ENCODE data around the gene PRADC1. TPM values are rescaled to one million over a fixed set of nuclear protein-coding genes. Genes with fewer than 3 reads are reported as not detected.
"Not testable (repeated sequence)": the region's sequence is repeated elsewhere in the genome, so short reads cannot be mapped to it uniquely, and the experiment has no call there.

The PRADC1 gene
- total RNA-seq, 2 experiments from 2014 or later = 10.1 to 10.7 TPM

DNA sequence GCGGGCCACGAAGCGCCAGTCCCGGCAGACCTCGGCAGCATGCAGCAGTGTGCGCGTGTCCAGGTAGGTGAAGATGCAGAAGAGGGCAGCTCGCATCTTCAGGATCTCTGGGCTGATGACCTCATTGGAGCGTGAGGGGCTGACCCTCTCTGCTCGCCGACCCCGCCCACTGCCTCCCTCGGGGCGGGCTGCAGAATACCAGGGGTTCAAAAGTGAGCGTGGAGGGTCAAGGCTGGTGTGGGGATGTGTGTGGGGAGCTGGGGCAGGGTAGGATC, 31.2 kb upstream of the PRADC1 start:
- Mint-ChIP-seq H3K27me3 (no peaks in the 10 kb centered on the region), H3K9me3 (no peaks in the 10 kb centered on the region), H3K4me1 (peaks cover 13% of the 10 kb centered on the region), H3K36me3 (ENCODE audit: low read depth) (peaks cover 3% of the 10 kb centered on the region), H3K27ac (no peak overlapping the region), H3K4me3 (no peak overlapping the region)
- ChIA-PET CTCF (no interaction called here), POLR2A (interaction anchor here (0.7 kb wide), 1 partner anchor 31 kb away, joined by 3 read pairs; the partner anchor contains the start of gene CCT7)
- DNase-seq = no peak

DNA sequence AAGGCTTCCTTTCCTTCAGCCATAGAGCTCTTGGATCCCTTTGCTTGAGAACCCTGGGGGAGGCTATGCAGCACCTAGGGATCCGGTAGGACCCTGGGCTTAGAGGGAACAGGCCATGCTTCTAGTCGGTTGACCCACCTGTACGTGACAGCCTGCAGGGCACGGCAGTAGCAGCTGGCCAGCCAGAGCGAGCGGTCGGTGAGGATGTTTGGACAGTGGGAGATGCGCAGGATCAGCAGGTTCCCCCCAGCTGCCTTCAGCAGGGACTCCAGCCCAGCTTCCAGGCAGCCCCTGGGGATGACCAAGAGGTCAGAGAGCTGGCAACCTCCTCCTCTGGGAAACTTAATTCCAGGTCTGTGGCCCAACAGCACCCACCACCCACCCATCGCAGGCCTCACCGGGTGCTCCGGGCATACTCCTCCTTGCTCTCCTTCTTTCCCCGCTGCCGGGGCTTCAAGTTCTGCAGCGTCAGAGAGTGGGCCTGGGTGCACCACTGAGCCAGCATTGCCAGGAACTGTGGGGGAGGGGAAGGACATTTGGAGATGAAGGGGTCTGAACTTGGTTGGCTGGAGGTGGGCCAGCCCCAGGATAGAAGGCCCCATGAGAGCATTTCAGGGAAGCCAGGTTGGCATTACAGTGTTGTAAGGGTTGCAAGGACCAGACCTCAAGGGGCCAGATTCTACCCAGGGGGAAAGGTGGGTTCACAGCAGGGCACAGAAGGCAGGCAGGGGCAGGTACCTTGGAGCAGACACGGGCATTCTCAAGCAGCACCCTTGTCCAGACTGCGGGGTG, 30.7 kb upstream of the PRADC1 start:
- CTCF ChIA-PET = no interaction called here
- Mint-ChIP-seq H3K9me3 (no peaks in the 10 kb centered on the region), H3K36me3 (ENCODE audit: low read depth) (peaks cover 3% of the 10 kb centered on the region), H3K4me1 (peaks cover 13% of the 10 kb centered on the region), H3K27me3 (no peaks in the 10 kb centered on the region), H3K27ac (no peak overlapping the region), H3K4me3 (no peak overlapping the region)
- no peak for DNase-seq
- POLR2A ChIA-PET = interaction anchor here (0.7 kb wide), 1 partner anchor 30 kb away, joined by 3 read pairs; the partner anchor contains the start of gene CCT7

DNA sequence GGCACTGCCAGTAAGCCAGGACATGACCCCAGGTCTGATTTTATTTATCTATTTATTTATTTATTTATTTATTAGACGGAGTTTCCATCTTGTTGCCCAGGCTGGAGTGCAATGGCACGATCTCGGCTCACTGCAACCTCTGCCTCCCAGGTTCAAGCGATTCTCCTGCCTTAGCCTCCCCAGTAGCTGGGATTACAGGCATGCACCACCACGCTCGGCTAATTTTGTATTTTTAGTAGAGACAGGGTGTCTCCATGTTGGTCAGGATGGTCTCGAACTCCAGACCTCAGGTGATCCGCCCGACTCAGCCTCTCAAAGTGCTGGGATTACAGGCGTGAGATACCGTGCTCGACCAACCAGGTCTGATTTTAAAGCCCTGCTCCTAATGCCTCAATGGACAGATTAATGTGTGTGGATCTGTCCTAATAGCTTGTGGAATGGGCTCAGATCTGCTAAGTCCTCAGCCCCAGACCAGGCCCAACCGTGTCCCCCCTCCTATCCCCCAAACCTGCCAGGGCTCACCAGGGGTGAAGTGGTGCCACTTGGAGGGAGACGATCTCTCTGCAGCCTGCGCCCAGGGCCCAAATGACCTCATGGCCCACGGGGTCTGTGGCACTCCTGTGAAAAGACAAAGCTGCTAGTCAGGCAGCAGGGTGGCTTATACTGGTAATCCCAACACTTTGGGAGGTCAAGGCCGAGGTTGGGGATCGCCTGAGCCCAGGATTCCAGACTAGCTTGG, 29.8 kb upstream of the PRADC1 start:
- H3K9me3 Mint-ChIP-seq; H3K4me3 Mint-ChIP-seq; DNase-seq; H3K4me1 Mint-ChIP-seq; H3K36me3 Mint-ChIP-seq (ENCODE audit: low read depth); POLR2A ChIA-PET; H3K27ac Mint-ChIP-seq; H3K27me3 Mint-ChIP-seq; CTCF ChIA-PET: not testable (repeated sequence)

DNA sequence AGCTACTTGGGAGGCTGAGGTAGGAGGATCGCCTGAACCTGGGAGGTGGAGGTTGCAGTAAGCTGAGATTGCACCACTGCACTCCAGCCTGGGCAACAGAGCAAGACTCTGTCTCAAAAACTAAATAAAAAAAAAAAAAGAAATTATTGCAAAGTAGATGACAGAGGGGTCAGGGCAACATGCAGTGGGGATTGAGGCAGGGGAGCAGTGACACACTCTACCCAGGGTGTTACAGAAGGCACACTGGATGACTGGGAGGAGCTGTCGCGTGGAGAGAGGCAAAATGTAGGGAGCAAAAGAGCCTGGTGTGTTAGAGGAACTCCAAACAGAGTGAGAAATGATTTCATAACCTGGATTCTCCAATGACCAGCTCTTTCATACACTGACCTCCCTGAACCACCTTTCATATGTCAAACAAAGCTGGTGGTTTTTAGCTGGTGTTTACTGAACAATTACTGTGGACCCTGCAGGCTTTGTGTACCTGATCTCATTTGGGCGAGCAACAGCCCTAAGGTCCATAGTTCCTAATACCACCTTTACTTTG, 29.1 kb upstream of the PRADC1 start:
- no peak overlapping the region for H3K4me3 Mint-ChIP-seq
- no peak for DNase-seq
- ChIA-PET CTCF (no interaction called here), POLR2A (no interaction called here)
- no peaks in the 10 kb centered on the region for H3K9me3 Mint-ChIP-seq
- no peaks in the 10 kb centered on the region for H3K27me3 Mint-ChIP-seq
- H3K4me1 Mint-ChIP-seq = peaks cover 4% of the 10 kb centered on the region
- H3K27ac Mint-ChIP-seq = no peak overlapping the region
- peaks cover 3% of the 10 kb centered on the region for H3K36me3 Mint-ChIP-seq (ENCODE audit: low read depth)

DNA sequence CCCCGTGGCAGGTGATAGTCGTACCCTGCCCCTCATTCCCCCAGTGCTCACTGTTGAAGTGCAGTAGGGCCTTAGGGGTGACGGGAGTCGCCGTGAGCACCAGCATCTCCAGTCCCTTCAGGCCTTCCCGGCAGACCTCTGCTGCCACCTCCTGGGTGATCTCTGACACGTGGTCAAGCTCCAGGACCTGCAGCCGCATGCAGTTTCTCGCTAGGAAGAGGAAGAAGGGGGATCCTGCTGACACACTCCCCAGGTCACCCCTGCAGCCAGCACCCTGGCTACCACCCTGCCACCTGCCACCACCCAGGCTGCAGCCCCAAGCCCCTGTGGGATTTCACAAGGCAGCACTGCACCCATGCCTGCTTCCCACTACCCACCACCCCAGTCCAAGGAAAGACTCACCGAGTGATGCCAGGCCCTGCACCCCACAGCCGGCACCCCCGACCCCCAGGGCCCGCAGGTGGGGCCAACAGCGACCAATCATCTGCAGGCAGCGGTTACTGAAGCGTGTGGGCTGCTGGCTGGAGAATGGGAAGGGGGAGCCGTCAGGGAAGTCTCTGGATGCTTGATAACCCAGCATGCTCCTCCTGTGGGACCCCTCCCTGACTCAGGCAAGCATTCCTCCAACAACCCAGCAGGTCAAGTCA, 27.4 kb upstream of the PRADC1 start:
- CTCF ChIA-PET = interaction anchor here (1.0 kb wide), 1 partner anchor 83 kb away, joined by 4 read pairs; no protein-coding TSS in a partner anchor
- no peak for DNase-seq

DNA sequence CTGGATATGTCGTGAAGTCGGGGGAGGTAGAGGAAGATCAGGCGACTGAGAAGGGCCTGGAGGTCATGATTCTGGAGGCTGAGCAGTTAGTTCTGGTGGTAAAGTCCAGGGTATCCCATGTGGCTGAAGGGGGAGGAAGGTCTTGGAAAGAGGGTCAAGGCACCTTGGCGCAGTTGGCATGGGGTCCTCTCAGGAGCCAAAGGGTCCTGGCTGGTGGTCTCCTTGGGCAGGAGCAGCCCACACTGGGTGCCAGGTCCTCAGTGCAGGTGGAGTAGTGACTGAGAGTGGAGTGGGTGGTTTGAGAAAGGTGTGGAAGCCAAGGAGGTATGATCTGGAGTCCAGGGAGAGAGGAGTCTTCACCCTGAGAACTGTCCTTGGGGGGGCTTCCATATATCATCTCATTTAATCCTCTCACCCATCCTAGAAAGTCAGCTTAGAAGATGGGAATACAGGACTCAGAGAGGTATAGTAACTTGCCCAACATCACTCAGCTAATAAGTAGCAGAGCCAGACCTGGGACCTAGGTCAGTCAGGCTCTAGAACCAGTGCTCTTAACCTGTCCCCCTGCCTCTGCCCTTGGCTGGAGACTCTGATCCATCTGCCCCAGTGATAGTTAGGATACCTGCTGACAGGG, 26.8 kb upstream of the PRADC1 start:
- no peaks in the 10 kb centered on the region for H3K4me1 Mint-ChIP-seq
- CTCF ChIA-PET = interaction anchor here (1.0 kb wide), 1 partner anchor 83 kb away, joined by 4 read pairs; no protein-coding TSS in a partner anchor
- no peaks in the 10 kb centered on the region for H3K9me3 Mint-ChIP-seq
- no peak overlapping the region for H3K27ac Mint-ChIP-seq
- POLR2A ChIA-PET = no interaction called here
- no peak overlapping the region for H3K4me3 Mint-ChIP-seq
- H3K27me3 Mint-ChIP-seq = no peaks in the 10 kb centered on the region
- no peak for DNase-seq
- peaks cover 3% of the 10 kb centered on the region for H3K36me3 Mint-ChIP-seq (ENCODE audit: low read depth)

More for the DNA sequence above, 27.4 kb upstream of the PRADC1 start:
- H3K27me3 Mint-ChIP-seq = no peaks in the 10 kb centered on the region
- peaks cover 3% of the 10 kb centered on the region for H3K36me3 Mint-ChIP-seq (ENCODE audit: low read depth)
- H3K4me1 Mint-ChIP-seq = no peaks in the 10 kb centered on the region
- no peak overlapping the region for H3K4me3 Mint-ChIP-seq
- no peak overlapping the region for H3K27ac Mint-ChIP-seq
- H3K9me3 Mint-ChIP-seq = no peaks in the 10 kb centered on the region
- POLR2A ChIA-PET = no interaction called here

DNA sequence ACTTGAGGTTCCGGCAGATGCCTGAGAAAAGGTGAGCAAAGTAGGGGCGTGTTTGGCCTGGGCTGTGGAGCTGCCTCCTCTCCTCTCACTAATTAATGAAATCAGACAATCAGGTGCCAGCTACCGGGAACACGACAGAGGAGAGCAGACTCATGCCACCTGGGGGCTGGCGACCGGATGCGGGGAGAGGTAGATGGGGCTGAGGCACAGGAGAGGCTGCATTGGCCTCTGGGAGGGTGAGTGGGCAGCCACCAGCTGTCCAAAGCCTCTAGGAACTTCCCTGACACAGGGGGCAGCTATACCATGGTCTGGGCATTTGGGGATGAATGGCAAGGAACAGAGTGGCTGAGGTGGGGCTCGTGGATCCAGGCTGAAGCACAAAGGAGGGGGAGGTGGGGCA, 26.2 kb upstream of the PRADC1 start:
- CTCF ChIA-PET = no interaction called here
- no peaks in the 10 kb centered on the region for H3K9me3 Mint-ChIP-seq

DNA sequence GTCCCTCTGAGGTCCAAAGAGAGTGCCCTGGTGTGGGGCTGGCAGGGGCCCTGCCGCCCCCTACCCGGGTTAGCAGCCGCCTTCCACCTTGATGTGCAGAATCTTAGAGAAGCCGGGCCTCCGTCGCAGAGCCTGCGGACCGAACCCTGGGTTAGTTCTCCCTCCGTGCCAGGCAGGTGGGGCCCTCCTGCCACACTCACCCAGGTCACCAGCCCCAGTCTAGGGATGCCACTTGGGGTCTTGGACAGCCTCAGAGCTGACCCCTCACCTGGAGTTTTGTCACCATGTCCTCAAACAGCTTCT, 25.8 kb upstream of the PRADC1 start:
- H3K27me3 Mint-ChIP-seq = no peaks in the 10 kb centered on the region
- CTCF ChIA-PET = no interaction called here

More for the DNA sequence above, 26.2 kb upstream of the PRADC1 start:
- H3K4me3 Mint-ChIP-seq = no peak overlapping the region
- POLR2A ChIA-PET = interaction anchor here (0.8 kb wide), 1 partner anchor 26 kb away, joined by 3 read pairs; the partner anchor contains the start of genes CCT7 and PRADC1
- H3K27ac Mint-ChIP-seq = no peak overlapping the region
- H3K36me3 Mint-ChIP-seq (ENCODE audit: low read depth) = peaks cover 5% of the 10 kb centered on the region
- no peaks in the 10 kb centered on the region for H3K27me3 Mint-ChIP-seq
- H3K4me1 Mint-ChIP-seq = no peaks in the 10 kb centered on the region
- no peak for DNase-seq

DNA sequence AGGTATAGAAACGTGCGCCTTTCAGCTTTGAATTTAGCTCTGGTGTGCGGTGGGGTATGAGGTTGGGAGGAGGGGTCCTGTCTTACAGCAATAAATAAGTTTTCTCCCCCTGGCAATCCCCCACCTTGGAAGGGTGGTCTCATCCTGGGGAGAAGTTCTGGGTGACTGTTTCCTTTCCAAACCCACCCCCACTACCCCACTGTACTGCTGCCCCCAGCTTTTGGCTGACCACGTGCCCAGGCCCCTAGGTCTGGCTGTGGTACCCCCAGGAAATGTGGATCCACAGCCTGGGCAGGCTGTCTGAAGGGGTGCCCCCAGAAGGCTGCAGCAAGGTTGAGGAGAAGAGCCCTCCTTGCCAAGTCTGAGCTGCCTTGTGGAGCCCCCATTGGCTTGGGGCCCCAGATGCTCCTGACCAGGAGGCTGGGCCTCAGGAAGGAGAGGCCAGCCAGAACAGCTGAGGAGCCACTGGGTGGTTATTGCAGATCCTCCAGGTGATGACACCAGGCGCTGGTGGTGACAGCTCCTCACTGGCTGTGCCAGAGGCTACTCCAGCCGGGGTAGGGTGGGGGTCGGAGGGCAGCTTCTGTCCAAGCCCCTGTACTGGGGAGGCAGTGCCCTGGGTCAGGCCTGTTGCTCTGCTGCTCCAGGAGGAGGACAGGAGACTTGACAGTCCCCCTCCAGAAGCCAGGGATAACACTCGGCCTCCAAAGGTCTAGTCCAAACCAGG, 25.3 kb upstream of the PRADC1 start:
- no peaks in the 10 kb centered on the region for H3K27me3 Mint-ChIP-seq
- no peaks in the 10 kb centered on the region for H3K4me1 Mint-ChIP-seq
- no peaks in the 10 kb centered on the region for H3K9me3 Mint-ChIP-seq
- ChIA-PET CTCF (no interaction called here), POLR2A (interaction anchor here (0.8 to 5.7 kb wide), 4 partner anchors 8 to 25 kb away, joined by 3 to 22 read pairs (median 4); partner anchors contain the start of genes CCT7 and PRADC1)
- no peak overlapping the region for H3K4me3 Mint-ChIP-seq
- no peak overlapping the region for H3K27ac Mint-ChIP-seq
- DNase-seq = no peak
- peaks cover 12% of the 10 kb centered on the region for H3K36me3 Mint-ChIP-seq (ENCODE audit: low read depth)

More for the DNA sequence above, 25.8 kb upstream of the PRADC1 start:
- no peaks in the 10 kb centered on the region for H3K4me1 Mint-ChIP-seq
- no peak overlapping the region for H3K4me3 Mint-ChIP-seq
- no peaks in the 10 kb centered on the region for H3K9me3 Mint-ChIP-seq
- DNase-seq = no peak
- H3K36me3 Mint-ChIP-seq (ENCODE audit: low read depth) = peaks cover 9% of the 10 kb centered on the region
- POLR2A ChIA-PET = interaction anchor here (0.8 kb wide), 1 partner anchor 25 kb away, joined by 3 read pairs; the partner anchor contains the start of genes CCT7 and PRADC1
- no peak overlapping the region for H3K27ac Mint-ChIP-seq

DNA sequence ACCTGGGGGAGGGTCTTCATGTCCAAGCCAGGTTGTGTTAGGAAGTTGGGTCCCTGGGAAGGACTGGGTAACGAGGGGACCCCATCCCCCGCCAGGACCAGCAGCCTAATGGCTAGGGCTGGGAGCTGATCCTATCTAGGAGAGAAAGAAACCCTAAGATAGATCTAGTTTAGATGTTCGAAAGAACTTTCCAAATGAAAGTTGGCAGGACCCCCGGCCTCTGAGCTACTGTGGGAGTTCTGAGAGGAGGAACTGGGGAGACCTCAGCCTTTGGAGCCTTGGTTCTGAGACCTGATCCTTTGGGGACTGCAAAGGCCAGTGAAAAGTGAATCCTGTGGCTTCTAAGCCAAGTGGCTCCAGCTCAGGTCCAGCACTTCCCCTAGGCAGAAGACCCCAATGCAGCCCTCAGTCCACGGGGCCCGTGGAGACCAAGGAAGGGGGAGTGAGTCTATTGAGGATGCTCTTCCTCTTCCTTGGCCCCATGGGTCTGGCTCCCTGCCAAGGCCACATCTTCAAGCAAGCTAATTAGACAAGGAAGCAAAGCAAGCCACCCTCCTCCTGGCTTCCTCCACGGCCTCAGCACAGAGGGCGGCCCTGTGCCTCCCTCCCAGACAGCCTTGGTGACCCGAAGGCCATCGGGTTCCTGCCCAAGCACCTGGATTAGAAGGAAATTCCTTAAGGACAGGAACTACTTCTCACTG, 24.5 kb upstream of the PRADC1 start:
- Mint-ChIP-seq H3K4me3 (no peak overlapping the region), H3K36me3 (ENCODE audit: low read depth) (peaks cover 16% of the 10 kb centered on the region), H3K27ac (no peak overlapping the region), H3K4me1 (no peaks in the 10 kb centered on the region), H3K9me3 (no peaks in the 10 kb centered on the region), H3K27me3 (no peaks in the 10 kb centered on the region)
- DNase-seq = no peak
- ChIA-PET POLR2A (interaction anchor here (0.6 to 5.7 kb wide), 4 partner anchors 8 to 24 kb away, joined by 3 to 22 read pairs (median 4); partner anchors contain the start of genes CCT7 and PRADC1), CTCF (no interaction called here)

DNA sequence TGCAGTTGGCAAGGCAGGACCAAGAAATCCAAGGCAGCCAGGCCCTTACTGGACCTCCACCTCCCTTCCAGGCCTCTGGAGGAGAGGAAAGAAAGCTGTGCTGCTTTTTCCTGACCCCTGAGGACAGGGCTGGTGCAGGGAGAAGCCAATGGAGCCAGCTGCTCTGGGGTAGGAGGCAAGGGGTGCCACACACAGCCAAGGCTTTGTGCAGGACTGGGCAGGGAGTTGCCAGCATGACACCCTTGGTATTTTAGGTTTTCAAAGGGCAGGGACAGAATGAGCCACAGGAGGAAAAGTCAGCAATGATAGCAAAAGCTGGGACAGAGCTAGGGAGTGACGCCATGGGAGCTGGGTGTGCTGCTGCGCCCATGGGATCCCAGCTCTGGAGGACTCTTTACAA, 24.0 kb upstream of the PRADC1 start:
- no peak for DNase-seq
- H3K27ac Mint-ChIP-seq = no peak overlapping the region
- no peaks in the 10 kb centered on the region for H3K4me1 Mint-ChIP-seq
- H3K4me3 Mint-ChIP-seq = no peak overlapping the region
- no peaks in the 10 kb centered on the region for H3K27me3 Mint-ChIP-seq
- no peaks in the 10 kb centered on the region for H3K9me3 Mint-ChIP-seq
- ChIA-PET POLR2A (interaction anchor here (0.6 to 5.7 kb wide), 4 partner anchors 9 to 24 kb away, joined by 3 to 22 read pairs (median 4); partner anchors contain the start of genes CCT7 and PRADC1), CTCF (no interaction called here)
- H3K36me3 Mint-ChIP-seq (ENCODE audit: low read depth) = peaks cover 22% of the 10 kb centered on the region

DNA sequence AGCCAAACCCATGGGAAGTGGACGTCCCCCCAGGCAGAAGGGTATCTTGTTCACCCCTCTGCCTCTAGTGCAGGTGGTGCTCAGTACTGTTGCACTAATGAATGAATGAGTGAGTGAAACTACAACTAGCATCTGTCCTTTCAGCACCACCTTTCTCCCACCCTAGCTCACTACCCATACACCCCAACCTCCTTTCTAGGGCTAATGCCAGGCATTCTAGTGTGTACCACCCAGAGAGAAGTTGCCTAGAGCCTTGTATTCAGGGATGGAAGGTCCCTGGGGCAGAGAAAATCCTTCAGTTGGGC, 23.5 kb upstream of the PRADC1 start:
- ChIA-PET CTCF (no interaction called here), POLR2A (interaction anchor here (0.6 to 5.7 kb wide), 3 partner anchors 14 to 23 kb away, joined by 3 to 22 read pairs (median 5); partner anchors contain the start of genes CCT7 and PRADC1)
- no peak overlapping the region for H3K27ac Mint-ChIP-seq
- H3K27me3 Mint-ChIP-seq = no peaks in the 10 kb centered on the region
- H3K9me3 Mint-ChIP-seq = no peaks in the 10 kb centered on the region
- no peaks in the 10 kb centered on the region for H3K4me1 Mint-ChIP-seq
- DNase-seq = no peak
- H3K4me3 Mint-ChIP-seq = no peak overlapping the region
- H3K36me3 Mint-ChIP-seq (ENCODE audit: low read depth) = peaks cover 24% of the 10 kb centered on the region

Data from activated CD4-positive, alpha-beta memory T cell treated with anti-CD3 and anti-CD28 coated beads, Interleukin-2, amount 10 ng/mL, durations not matched to agents 7 days and 5 days (primary cell).